ENCODE measurements around the gene DKK3. TPM values are rescaled to one million over a fixed set of nuclear protein-coding genes. Genes with fewer than 3 reads are reported as not detected.

The DKK3 gene
- total RNA-seq, 1 experiment from 2014 or later, result 46.5 TPM

GRCh38 chr11:11983427-11983826 lies 25.0 kb downstream of the DKK3 start:
- no peak for DNase-seq (ENCODE audit: low read depth)

GRCh38 chr11:11982975-11983374 lies 25.5 kb downstream of the DKK3 start:
- DNase-seq (ENCODE audit: low read depth), result peak; percentile 41

GRCh38 chr11:11982461-11982860 lies 26.0 kb downstream of the DKK3 start:
- DNase-seq (ENCODE audit: low read depth), result no peak

GRCh38 chr11:11981840-11982239 lies 26.6 kb downstream of the DKK3 start:
- DNase-seq (ENCODE audit: low read depth), result no peak

- no peak for DNase-seq (ENCODE audit: low read depth)
Measured at GRCh38 chr11:11981364-11981763, 27.1 kb downstream of the DKK3 start.

- DNase-seq (ENCODE audit: low read depth), result peak; percentile 44
Measured at GRCh38 chr11:11980841-11981308, 27.6 kb downstream of the DKK3 start.

- DNase-seq (ENCODE audit: low read depth), result no peak
Measured at GRCh38 chr11:11980200-11980599, 28.2 kb downstream of the DKK3 start.

GRCh38 chr11:11979488-11980117 lies 28.8 kb downstream of the DKK3 start:
- peak; percentile 51 for DNase-seq (ENCODE audit: low read depth)

GRCh38 chr11:11978792-11979487 lies 29.5 kb downstream of the DKK3 start:
- DNase-seq (ENCODE audit: low read depth), result peak; percentile 85

- no peak for DNase-seq (ENCODE audit: low read depth)
Measured at GRCh38 chr11:11978098-11978637, 30.3 kb downstream of the DKK3 start.

- peak; percentile 94 for DNase-seq (ENCODE audit: low read depth)
Measured at GRCh38 chr11:11977206-11977938, 31.1 kb downstream of the DKK3 start.

GRCh38 chr11:11976481-11977127 lies 31.8 kb downstream of the DKK3 start:
- DNase-seq (ENCODE audit: low read depth), result no peak

GRCh38 chr11:11975201-11976092 lies 33.0 kb downstream of the DKK3 start:
- DNase-seq (ENCODE audit: low read depth), result peak; percentile 72

GRCh38 chr11:11973866-11974265 lies 34.6 kb downstream of the DKK3 start:
- DNase-seq (ENCODE audit: low read depth), result no peak

- no peak for DNase-seq (ENCODE audit: low read depth)
Measured at GRCh38 chr11:11973361-11973800, 35.0 kb downstream of the DKK3 start.

GRCh38 chr11:11972730-11973341 lies 35.6 kb downstream of the DKK3 start:
- DNase-seq (ENCODE audit: low read depth), result no peak

- no peak for DNase-seq (ENCODE audit: low read depth)
Measured at GRCh38 chr11:11971906-11972547, 36.4 kb downstream of the DKK3 start.

- no peak for DNase-seq (ENCODE audit: low read depth)
Measured at GRCh38 chr11:11970556-11970955, 37.9 kb downstream of the DKK3 start.

GRCh38 chr11:11969380-11970215 lies 38.8 kb downstream of the DKK3 start:
- DNase-seq (ENCODE audit: low read depth), result no peak
